Mucosa of descending colon (tissue), 3 donors: ENCODE measurements around the gene INPP5A. TPM values are rescaled to one million over a fixed set of nuclear protein-coding genes. Genes with fewer than 3 reads are reported as not detected.

Source experiments
- ATAC-seq: fragments of 200-7000 bp; cut with Tn5 transposase; one replicate; pipeline ENCODE4 v1.9.1; 2020; ENCODE audit warnings: mild to moderate bottlenecking, moderate library complexity
- DNase-seq, 3 donors: peaks; one replicate each; pipeline ENCODE4 v3.0.0-alpha.2; 2020
- H3K36me3 ChIP-seq: fragments of 200-600 bp; one replicate; pipeline ENCODE4 v1.8.0; 2021; ENCODE audit warnings: low read depth, mild to moderate bottlenecking
- H3K4me1 ChIP-seq: fragments of 200-600 bp; one replicate; pipeline ENCODE4 v1.8.0; 2021; ENCODE audit warnings: low read depth, mild to moderate bottlenecking
- H3K4me3 ChIP-seq: fragments of 200-600 bp; one replicate; pipeline ENCODE4 v1.8.0; 2021; ENCODE audit warnings: mild to moderate bottlenecking
- H3K9me3 ChIP-seq: fragments of 200-600 bp; one replicate; pipeline ENCODE4 v1.8.0; 2021; ENCODE audit warnings: mild to moderate bottlenecking
- CTCF ChIP-seq: fragments of 200-600 bp; IDR thresholded peaks from one replicate; pipeline ENCODE4 v1.8.0; 2022; ENCODE audit warnings: antibody characterized with exemption, mild to moderate bottlenecking
- intact Hi-C, 2 donors: fragments of 100-400 bp; cut with DNase I in 1 of 2; cut with micrococcal nuclease in 1 of 2; formaldehyde crosslinking; loops; one replicate each; pipeline versions ENCODE4 v1.11.0 to v1.11.1; 2022; cut with DNase I, micrococcal nuclease
- total RNA-seq, 3 donors: library from RNA; stranded (reverse); fragmentation: NEBNext Ultra II Directional in 2 of 3; extraction: Animal tissue kit (Norgen Biotek cat#: 25700) in 2 of 3; gene quantifications; one replicate each; pipeline versions ENCODE4 v1.2.1 to v1.2.4, GENCODE V29; 2021 to 2023
- donor health status: DM: no; HTN: no; CAD: no; lungs with moderate emphysema.
- donor health status: DM: no; HTN: no; CAD: no.
- donor health status: DM: no; HTN: yes; CAD: no.

The INPP5A gene
- total RNA-seq, 3 donors from 2014 or later: 31.7 to 92.8 (median 32.0) TPM

- H3K9me3 ChIP-seq: no peaks in the 10 kb centered on the region
- no peaks in the 10 kb centered on the region for H3K36me3 ChIP-seq
- intact Hi-C loops: no loop called here
- DNase-seq: peak in 2 of 3 donors; percentile 19 to 87
- H3K4me1 ChIP-seq: no peaks in the 10 kb centered on the region
- TF ChIP-seq CTCF: no peak
- peak; percentile 64 for ATAC-seq
- no peak overlapping the region for H3K4me3 ChIP-seq
Measured at GRCh38 chr10:132554991-132555647, 17.5 kb downstream of the INPP5A start.

- no peak for TF ChIP-seq CTCF
- H3K4me1 ChIP-seq: no peaks in the 10 kb centered on the region
- intact Hi-C loops: no loop called here
- H3K4me3 ChIP-seq: no peak overlapping the region
- H3K9me3 ChIP-seq: no peaks in the 10 kb centered on the region
- peak in 1 of 3 donors; percentile 48 for DNase-seq
- peak; percentile 11 for ATAC-seq
- H3K36me3 ChIP-seq: no peaks in the 10 kb centered on the region
Measured at GRCh38 chr10:132555648-132556575, 18.3 kb downstream of the INPP5A start.

- intact Hi-C loops: no loop called here
- Histone ChIP-seq H3K36me3 (no peaks in the 10 kb centered on the region), H3K4me1 (no peaks in the 10 kb centered on the region), H3K9me3 (no peaks in the 10 kb centered on the region), H3K4me3 (no peak overlapping the region)
- ATAC-seq (no peak), DNase-seq (peak in 1 of 3 donors; percentile 38)
- TF ChIP-seq CTCF: no peak
Measured at GRCh38 chr10:132556994-132557441, 19.4 kb downstream of the INPP5A start.

- peak in 1 of 3 donors; percentile 50 for DNase-seq
- no peaks in the 10 kb centered on the region for H3K4me1 ChIP-seq
Measured at GRCh38 chr10:132557696-132558515, 20.3 kb downstream of the INPP5A start.

More at GRCh38 chr10:132557696-132558515, 20.3 kb downstream of the INPP5A start:
- ATAC-seq: no peak
- intact Hi-C loops: no loop called here
- Histone ChIP-seq H3K36me3 (no peaks in the 10 kb centered on the region), H3K9me3 (no peaks in the 10 kb centered on the region), H3K4me3 (no peak overlapping the region)
- TF ChIP-seq CTCF: no peak
